ENCODE measurements around the gene OIT3. TPM values are rescaled to one million over a fixed set of nuclear protein-coding genes. Genes with fewer than 3 reads are reported as not detected.

The OIT3 gene
- total RNA-seq, 2 donors from 2014 or later = not detected

DNA sequence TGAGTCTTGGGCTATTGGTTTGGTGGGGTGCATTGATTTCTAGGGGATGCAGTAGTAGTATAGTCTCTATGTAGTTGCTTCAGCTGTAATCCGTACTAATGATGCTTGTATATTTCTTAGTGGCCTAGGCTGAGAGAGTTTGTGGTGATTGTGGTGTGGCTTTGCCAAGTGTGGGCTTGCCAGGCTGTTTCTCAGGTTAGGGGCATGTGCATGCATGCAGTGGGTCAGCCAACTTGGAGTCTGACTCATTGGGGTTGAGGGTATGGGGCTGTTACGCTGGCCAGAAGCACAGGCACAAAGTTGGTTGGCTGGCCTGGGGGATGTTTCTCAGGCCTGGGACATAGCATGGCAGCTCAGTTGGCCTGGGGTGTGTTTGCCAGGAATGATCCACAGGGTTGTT lies 86.8 kb downstream of the OIT3 start:
- Histone ChIP-seq H3K27ac (no peak overlapping the region), H3K4me1 (replicated peaks) (no peaks in the 10 kb centered on the region), H3K36me3 (no peaks in the 10 kb centered on the region), H3K4me3 (no peak overlapping the region), H3K27me3 (replicated peaks; ENCODE audit: insufficient read depth) (no peaks in the 10 kb centered on the region), H3K9me3 (no peaks in the 10 kb centered on the region)
- no peak for DNase-seq (ENCODE audit: low spot score)
- 88% methylated on average over 2 of the region's 2 CpGs for WGBS
- TF ChIP-seq POLR2AphosphoS5 (IDR thresholded peaks at IDR 0.05) = no peak
- TF ChIP-seq CTCF (IDR thresholded peaks at IDR 0.05) = no peak
- TF ChIP-seq POLR2A (IDR thresholded peaks at IDR 0.05) = no peak
- intact Hi-C loops (cut with DNase I) = no loop called here

- Histone ChIP-seq H3K9me3 (no peaks in the 10 kb centered on the region), H3K4me3 (no peak overlapping the region), H3K27me3 (replicated peaks; ENCODE audit: insufficient read depth) (no peaks in the 10 kb centered on the region), H3K27ac (no peak overlapping the region), H3K4me1 (replicated peaks) (no peaks in the 10 kb centered on the region), H3K36me3 (no peaks in the 10 kb centered on the region)
- intact Hi-C loops (cut with DNase I) = no loop called here
- DNase-seq (ENCODE audit: low spot score) = no peak
- TF ChIP-seq POLR2AphosphoS5 (IDR thresholded peaks at IDR 0.05) = no peak
- no peak for TF ChIP-seq CTCF (IDR thresholded peaks at IDR 0.05)
- TF ChIP-seq POLR2A (IDR thresholded peaks at IDR 0.05) = no peak
- 98% methylated on average over 4 of the region's 4 CpGs for WGBS
Measured at GRCh38 chr10:72981028-72981881, 87.7 kb downstream of the OIT3 start.

- Histone ChIP-seq H3K4me1 (replicated peaks) (no peaks in the 10 kb centered on the region), H3K4me3 (no peak overlapping the region), H3K27me3 (replicated peaks; ENCODE audit: insufficient read depth) (no peaks in the 10 kb centered on the region), H3K9me3 (no peaks in the 10 kb centered on the region), H3K36me3 (no peaks in the 10 kb centered on the region), H3K27ac (no peak overlapping the region)
- 93% methylated on average over 2 of the region's 2 CpGs for WGBS
- intact Hi-C loops (cut with DNase I) = no loop called here
- TF ChIP-seq POLR2AphosphoS5 (IDR thresholded peaks at IDR 0.05) (no peak), CTCF (IDR thresholded peaks at IDR 0.05) (no peak), POLR2A (IDR thresholded peaks at IDR 0.05) (no peak)
- DNase-seq (ENCODE audit: low spot score) = no peak
Measured at GRCh38 chr10:72981882-72982529, 88.5 kb downstream of the OIT3 start.

Other genes with a start within 250 kb of the OIT3 start
- 10 to 100 TPM; 11.0 to 24.2 TPM for gene MCU, start 201.6 kb upstream of the OIT3 start, total RNA-seq
- not detected for gene PLA2G12B, start 61.1 kb downstream of the OIT3 start, total RNA-seq
- gene P4HA1, start 203.1 kb downstream of the OIT3 start, total RNA-seq = 10 to 100 TPM; 16.2 to 26.8 TPM
- gene NUDT13, start 216.7 kb downstream of the OIT3 start, total RNA-seq = 1 to 10 TPM in 1 of 2 donors, under 1 TPM in 1; 0.97 to 1.6 TPM

Data from prostate gland (tissue), 2 donors.